Stimulated activated CD4-positive, alpha-beta T cell treated with anti-CD3 and anti-CD28 coated beads, Interleukin-1b, Interleukin-23, amount 100 ng/mL, for 1 hour (primary cell): ENCODE measurements around the gene ENSA.
"Not testable (repeated sequence)": the region's sequence is repeated elsewhere in the genome, so short reads cannot be mapped to it uniquely, and the experiment has no call there.

Source experiments
- DNase-seq, 2 donors: peaks; one replicate each; pipeline ENCODE4 v3.0.0-alpha.2; 2020; ENCODE audit warnings: low read depth in 2 of 2

Gene ENSA

GRCh38 chr1:150621497-150622302, 7.7 kb downstream of the ENSA start:
- peak in 1 of 2 donors; percentile 25 for DNase-seq

- DNase-seq: no peak
These were observed 8.5 kb downstream of the ENSA start for GRCh38 chr1:150620919-150621318.

- DNase-seq: no peak
These were observed 9.6 kb downstream of the ENSA start for GRCh38 chr1:150619576-150620509.

GRCh38 chr1:150615346-150616201, 13.8 kb downstream of the ENSA start:
- no peak for DNase-seq

GRCh38 chr1:150613061-150613920, 16.1 kb downstream of the ENSA start:
- DNase-seq: no peak

GRCh38 chr1:150612014-150612345, 17.4 kb downstream of the ENSA start:
- DNase-seq: no peak

- DNase-seq: no peak
These were observed 18.8 kb downstream of the ENSA start for GRCh38 chr1:150610576-150610975.

GRCh38 chr1:150609732-150610131, 19.7 kb downstream of the ENSA start:
- no peak for DNase-seq

- DNase-seq: no peak
These were observed 22.8 kb downstream of the ENSA start for GRCh38 chr1:150606463-150607142.

GRCh38 chr1:150605451-150605731, 24.0 kb downstream of the ENSA start:
- DNase-seq: not testable (repeated sequence)

GRCh38 chr1:150604226-150604588, 25.2 kb downstream of the ENSA start:
- no peak for DNase-seq

GRCh38 chr1:150603711-150604110, 25.7 kb downstream of the ENSA start:
- DNase-seq: no peak

- DNase-seq: not testable (repeated sequence)
These were observed 27.0 kb downstream of the ENSA start for GRCh38 chr1:150602372-150602771.

- DNase-seq: no peak
These were observed 27.9 kb downstream of the ENSA start for GRCh38 chr1:150601540-150601939.

GRCh38 chr1:150598346-150598745, 31.1 kb downstream of the ENSA start:
- DNase-seq: not testable (repeated sequence)

- no peak for DNase-seq
These were observed 32.4 kb downstream of the ENSA start for GRCh38 chr1:150596976-150597375.

GRCh38 chr1:150596095-150596892, 33.1 kb downstream of the ENSA start:
- no peak for DNase-seq

GRCh38 chr1:150582371-150582770, 47.0 kb downstream of the ENSA start:
- no peak for DNase-seq

- not testable (repeated sequence) for DNase-seq
These were observed 47.5 kb downstream of the ENSA start for GRCh38 chr1:150581962-150582361.

- not testable (repeated sequence) for DNase-seq
These were observed 48.0 kb downstream of the ENSA start for GRCh38 chr1:150581437-150581836.
